ENCODE data around the gene KCNJ12.
"Not testable (repeated sequence)": the region's sequence is repeated elsewhere in the genome, so short reads cannot be mapped to it uniquely, and the experiment has no call there.

DNA sequence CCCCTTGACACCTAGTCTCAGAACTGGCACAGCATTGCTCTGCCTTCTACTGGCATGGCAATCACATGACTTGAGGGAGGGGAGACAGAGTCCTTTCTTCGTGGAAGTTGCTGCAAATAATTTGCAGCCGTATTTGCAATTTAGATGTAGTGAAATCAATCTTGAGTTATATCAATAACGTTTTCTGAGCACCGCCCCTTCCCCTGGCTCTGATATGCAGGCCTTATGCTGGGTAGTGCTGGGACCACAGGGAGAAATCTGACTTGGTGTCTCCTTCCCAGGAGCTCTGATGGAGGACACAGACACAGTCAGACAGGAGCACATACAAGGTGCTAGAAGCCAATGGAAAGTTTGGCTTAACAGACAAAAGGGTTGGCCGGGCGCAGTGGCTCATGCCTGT is 35.8 kb upstream of the KCNJ12 start:
- TF ChIP-seq, protein P1, sequence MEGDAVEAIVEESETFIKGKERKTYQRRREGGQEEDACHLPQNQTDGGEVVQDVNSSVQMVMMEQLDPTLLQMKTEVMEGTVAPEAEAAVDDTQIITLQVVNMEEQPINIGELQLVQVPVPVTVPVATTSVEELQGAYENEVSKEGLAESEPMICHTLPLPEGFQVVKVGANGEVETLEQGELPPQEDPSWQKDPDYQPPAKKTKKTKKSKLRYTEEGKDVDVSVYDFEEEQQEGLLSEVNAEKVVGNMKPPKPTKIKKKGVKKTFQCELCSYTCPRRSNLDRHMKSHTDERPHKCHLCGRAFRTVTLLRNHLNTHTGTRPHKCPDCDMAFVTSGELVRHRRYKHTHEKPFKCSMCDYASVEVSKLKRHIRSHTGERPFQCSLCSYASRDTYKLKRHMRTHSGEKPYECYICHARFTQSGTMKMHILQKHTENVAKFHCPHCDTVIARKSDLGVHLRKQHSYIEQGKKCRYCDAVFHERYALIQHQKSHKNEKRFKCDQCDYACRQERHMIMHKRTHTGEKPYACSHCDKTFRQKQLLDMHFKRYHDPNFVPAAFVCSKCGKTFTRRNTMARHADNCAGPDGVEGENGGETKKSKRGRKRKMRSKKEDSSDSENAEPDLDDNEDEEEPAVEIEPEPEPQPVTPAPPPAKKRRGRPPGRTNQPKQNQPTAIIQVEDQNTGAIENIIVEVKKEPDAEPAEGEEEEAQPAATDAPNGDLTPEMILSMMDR (IDR thresholded peaks at IDR 0.05): not testable (repeated sequence)
- TF ChIP-seq POLR2A (IDR thresholded peaks at IDR 0.05): not testable (repeated sequence)
